Astrocyte (in vitro differentiated cells and primary cell): ENCODE data around the gene OR4C46. TPM values are rescaled to one million over a fixed set of nuclear protein-coding genes. Genes with fewer than 3 reads are reported as not detected.

Source experiments
- DNase-seq: peaks from one replicate; pipeline ENCODE4 v3.0.0-alpha.2; 2010; ENCODE audit warnings: low read depth
- FAIRE-seq: peaks from 2 replicates; lab custom pipeline; 2011; peaks lifted over from hg19 to GRCh38; lab: Jason Lieb, UNC
- H2AFZ ChIP-seq: 2 replicates; pipeline ENCODE4 v1.6.0; 2012; ENCODE audit warnings: low read depth, low read length, inconsistent platforms
- H3K27ac ChIP-seq: 2 replicates; pipeline ENCODE4 v1.5.1; 2011; ENCODE audit warnings: low read depth, low read length, inconsistent platforms
- H3K27me3 ChIP-seq: 2 replicates; pipeline ENCODE4 v1.6.0; 2011; ENCODE audit warnings: low read length, inconsistent platforms; ENCODE audit not compliant: insufficient read depth
- H3K36me3 ChIP-seq: 2 replicates; pipeline ENCODE4 v1.5.1; 2011; ENCODE audit warnings: low read length, inconsistent platforms; ENCODE audit not compliant: insufficient read depth
- H3K4me1 ChIP-seq: 2 replicates; pipeline ENCODE4 v1.5.1; 2011; ENCODE audit warnings: low read length, inconsistent platforms; ENCODE audit not compliant: insufficient read depth
- H3K4me2 ChIP-seq: 2 replicates; pipeline ENCODE4 v1.6.0; 2012; ENCODE audit warnings: low read length, inconsistent platforms
- H3K4me3 ChIP-seq: 2 replicates; pipeline ENCODE4 v1.5.1; 2011; ENCODE audit warnings: low read depth, mild to moderate bottlenecking, low read length, inconsistent platforms; ENCODE audit not compliant: insufficient read depth
- H3K79me2 ChIP-seq: 2 replicates; pipeline ENCODE4 v1.6.0; 2012; ENCODE audit warnings: mild to moderate bottlenecking, low read length, inconsistent platforms; ENCODE audit not compliant: insufficient read depth
- H3K9ac ChIP-seq: 2 replicates; pipeline ENCODE4 v1.6.0; 2012; ENCODE audit warnings: mild to moderate bottlenecking, low read length, inconsistent platforms
- H3K9me3 ChIP-seq: 2 replicates; pipeline ENCODE4 v1.5.1; 2012; ENCODE audit warnings: low read depth, mild to moderate bottlenecking, low read length, inconsistent platforms; ENCODE audit not compliant: insufficient read depth
- H4K20me1 ChIP-seq: 2 replicates; pipeline ENCODE4 v1.6.0; 2012; ENCODE audit warnings: low read length, inconsistent platforms; ENCODE audit not compliant: insufficient read depth
- H3K27ac Mint-ChIP-seq: one replicate; pipeline ENCODE4 v1.8.0; 2021; ENCODE audit warnings: mild to moderate bottlenecking, mixed read lengths; ENCODE audit not compliant: unreplicated experiment
- H3K27me3 Mint-ChIP-seq: one replicate; pipeline ENCODE4 v1.8.0; 2021; ENCODE audit warnings: low read depth, mixed read lengths; ENCODE audit not compliant: unreplicated experiment
- H3K36me3 Mint-ChIP-seq: one replicate; pipeline ENCODE4 v1.8.0; 2021; ENCODE audit warnings: low read depth, mixed read lengths; ENCODE audit not compliant: unreplicated experiment
- H3K4me1 Mint-ChIP-seq: one replicate; pipeline ENCODE4 v1.8.0; 2021; ENCODE audit warnings: low read depth, mixed read lengths; ENCODE audit not compliant: unreplicated experiment
- H3K4me3 Mint-ChIP-seq: one replicate; pipeline ENCODE4 v1.8.0; 2021; ENCODE audit warnings: mild to moderate bottlenecking, moderate library complexity, mixed read lengths; ENCODE audit not compliant: unreplicated experiment
- H3K9me3 Mint-ChIP-seq: one replicate; pipeline ENCODE4 v1.8.0; 2021; ENCODE audit warnings: mild to moderate bottlenecking, mixed read lengths; ENCODE audit not compliant: unreplicated experiment
- EZH2 ChIP-seq: IDR thresholded peaks from 2 replicates; pipeline ENCODE4 v1.6.1; 2012; ENCODE audit warnings: mild to moderate bottlenecking, low read length, inconsistent platforms; ENCODE audit not compliant: insufficient read depth
- total RNA-seq: library from RNA; stranded (reverse); gene quantifications from 2 replicates; pipeline ENCODE4 v1.2.1, GENCODE V29; 2021
- TF ChIP-seq, protein P1 (sequence below): IDR thresholded peaks from 2 replicates; pipeline ENCODE4 v1.5.1; 2011; ENCODE audit warnings: low read depth, mild to moderate bottlenecking, inconsistent platforms, low read length, moderate library complexity; ENCODE audit not compliant: insufficient read depth

OR4C46 gene
- total RNA-seq, 1 donor from 2014 or later: not detected

DNA sequence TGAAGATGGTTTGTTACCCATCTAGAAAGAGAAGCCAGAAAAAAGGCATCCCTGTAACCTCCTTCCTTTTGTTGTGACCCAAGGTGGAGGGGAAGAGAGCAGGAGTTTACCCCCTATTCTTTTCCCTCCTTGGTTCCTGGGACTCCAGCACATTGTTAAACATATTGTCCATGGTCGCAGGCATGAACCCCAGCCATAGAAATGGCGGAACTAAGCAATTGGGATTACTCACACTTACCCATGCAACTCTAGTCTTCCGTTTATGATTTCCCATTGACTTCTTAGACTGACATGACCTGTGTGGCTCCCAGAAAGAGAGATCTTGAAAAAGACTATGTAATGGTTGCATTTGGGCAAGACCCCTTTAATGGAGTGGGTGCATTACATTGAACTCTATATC, 45.4 kb downstream of the OR4C46 start:
- FAIRE-seq: no peak
- Histone ChIP-seq H3K4me1 (no peaks in the 10 kb centered on the region), H3K9me3 (peaks cover 9% of the 10 kb centered on the region)

More for the DNA sequence above, 45.4 kb downstream of the OR4C46 start:
- TF ChIP-seq, protein P1, sequence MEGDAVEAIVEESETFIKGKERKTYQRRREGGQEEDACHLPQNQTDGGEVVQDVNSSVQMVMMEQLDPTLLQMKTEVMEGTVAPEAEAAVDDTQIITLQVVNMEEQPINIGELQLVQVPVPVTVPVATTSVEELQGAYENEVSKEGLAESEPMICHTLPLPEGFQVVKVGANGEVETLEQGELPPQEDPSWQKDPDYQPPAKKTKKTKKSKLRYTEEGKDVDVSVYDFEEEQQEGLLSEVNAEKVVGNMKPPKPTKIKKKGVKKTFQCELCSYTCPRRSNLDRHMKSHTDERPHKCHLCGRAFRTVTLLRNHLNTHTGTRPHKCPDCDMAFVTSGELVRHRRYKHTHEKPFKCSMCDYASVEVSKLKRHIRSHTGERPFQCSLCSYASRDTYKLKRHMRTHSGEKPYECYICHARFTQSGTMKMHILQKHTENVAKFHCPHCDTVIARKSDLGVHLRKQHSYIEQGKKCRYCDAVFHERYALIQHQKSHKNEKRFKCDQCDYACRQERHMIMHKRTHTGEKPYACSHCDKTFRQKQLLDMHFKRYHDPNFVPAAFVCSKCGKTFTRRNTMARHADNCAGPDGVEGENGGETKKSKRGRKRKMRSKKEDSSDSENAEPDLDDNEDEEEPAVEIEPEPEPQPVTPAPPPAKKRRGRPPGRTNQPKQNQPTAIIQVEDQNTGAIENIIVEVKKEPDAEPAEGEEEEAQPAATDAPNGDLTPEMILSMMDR: no peak
- no peak for TF ChIP-seq EZH2
- H2AFZ ChIP-seq: no peak overlapping the region
- no peak for DNase-seq
- Mint-ChIP-seq H3K9me3 (peaks cover 12% of the 10 kb centered on the region), H3K4me3 (no peak overlapping the region), H3K27me3 (no peaks in the 10 kb centered on the region), H3K27ac (no peak overlapping the region), H3K4me1 (no peaks in the 10 kb centered on the region), H3K36me3 (no peaks in the 10 kb centered on the region)
- H3K79me2 ChIP-seq: no peaks in the 10 kb centered on the region
- H3K9ac ChIP-seq: no peak overlapping the region
- no peaks in the 10 kb centered on the region for H3K27me3 ChIP-seq
- no peaks in the 10 kb centered on the region for H3K36me3 ChIP-seq
- H3K4me3 ChIP-seq: no peak overlapping the region
- H3K4me2 ChIP-seq: no peak overlapping the region
- no peak overlapping the region for H3K27ac ChIP-seq
- no peaks in the 10 kb centered on the region for H4K20me1 ChIP-seq

Other genes with a start within 250 kb of the OR4C46 start
- not detected in 2 replicates for gene OR4A5, start 102.8 kb upstream of the OR4C46 start, total RNA-seq